Naive thymus-derived CD8-positive, alpha-beta T cell (primary cell): ENCODE results near the gene LHX6. TPM values are rescaled to one million over a fixed set of nuclear protein-coding genes. Genes with fewer than 3 reads are reported as not detected.
A peak's percentile ranks its signal among the peaks of the same experiment; 100 is the strongest.

Experiments used
- ATAC-seq, 2 donors: fragments of 150-1000 bp; cut with Tn5 transposase in 1 of 2; sonication (Bioruptor Pico), chemical (Tn5 transposase) in 1 of 2; 1 replicate in 1 of 2; 2 replicates in 1 of 2; pipeline ENCODE4 v1.10.0; 2021; ENCODE audit warnings: mild to moderate bottlenecking in 2 of 2, moderate library complexity in 2 of 2
- POLR2A ChIA-PET: fragments of 350-600 bp; sonication (Branson Sonifier 250); formaldehyde crosslinking; loops from one replicate; lab custom pipeline; 2021; ENCODE audit warnings: antibody characterized with exemption; lab: Charles Lee
- DNase-seq, 10 donors: peaks; one replicate each; pipeline versions ENCODE4 v3.0.0 to v3.0.0-alpha.2; 2020 to 2022
- H3K27ac Mint-ChIP-seq, 10 donors: one replicate each; pipeline ENCODE4 v1.8.0; 2020 to 2022; ENCODE audit warnings: mild to moderate bottlenecking in 10 of 10, mixed read lengths in 10 of 10, moderate library complexity in 4 of 10, inconsistent platforms in 1 of 10
- H3K27me3 Mint-ChIP-seq, 5 donors: one replicate each; pipeline ENCODE4 v1.8.0; 2021 to 2022; ENCODE audit warnings: mixed read lengths in 5 of 5
- H3K36me3 Mint-ChIP-seq, 3 donors: one replicate each; pipeline ENCODE4 v1.8.0; 2020 to 2022; ENCODE audit warnings: mixed read lengths in 3 of 3, mild to moderate bottlenecking in 2 of 3, inconsistent platforms in 1 of 3
- H3K4me1 Mint-ChIP-seq, 4 donors: one replicate each; pipeline ENCODE4 v1.8.0; 2021 to 2022; ENCODE audit warnings: mixed read lengths in 4 of 4
- H3K4me3 Mint-ChIP-seq, 10 donors: one replicate each; pipeline ENCODE4 v1.8.0; 2020 to 2022; ENCODE audit warnings: mild to moderate bottlenecking in 10 of 10, mixed read lengths in 10 of 10, moderate library complexity in 6 of 10, inconsistent platforms in 1 of 10
- H3K9me3 Mint-ChIP-seq, 9 donors: one replicate each; pipeline ENCODE4 v1.8.0; 2020 to 2022; ENCODE audit warnings: mixed read lengths in 9 of 9, mild to moderate bottlenecking in 3 of 9, inconsistent platforms in 1 of 9, moderate library complexity in 1 of 9
- polyA plus RNA-seq, 3 donors: library from polyadenylated mRNA; unstranded; fragments of 300-500 nt; fragmentation: Illumina TruSeq; gene quantifications; one replicate each; pipeline ENCODE4 v1.2.3, GENCODE V29; 2021
- total RNA-seq, 8 experiments: library from RNA in 2 of 8; stranded (reverse) in 2 of 8; gene quantifications; one replicate each; pipeline ENCODE4 v1.2.3 and lab custom pipeline; 2021 to 2026

The LHX6 gene
- total and polyA plus RNA-seq, 5 experiments from 2014 or later: 0.07 to 0.60 TPM; not detected in 3

- Mint-ChIP-seq H3K4me3 (no peak overlapping the region), H3K36me3 (no peaks in the 10 kb centered on the region), H3K4me1 (peaks cover 4 to 12% (median 10%) of the 10 kb centered on the region in 4 donors), H3K27me3 (peaks cover 35 to 72% (median 42%) of the 10 kb centered on the region in 5 donors), H3K9me3 (peaks cover 0 to 3% (median 0%) of the 10 kb centered on the region in 9 donors), H3K27ac (no peak overlapping the region)
- ATAC-seq: no peak
- no peak for DNase-seq
- POLR2A ChIA-PET: no interaction called here
Observed at GRCh38 chr9:122209451-122209850, 19.3 kb downstream of the LHX6 start.

GRCh38 chr9:122207096-122207495 is 21.7 kb downstream of the LHX6 start:
- Mint-ChIP-seq H3K36me3 (no peaks in the 10 kb centered on the region), H3K4me1 (no peaks in the 10 kb centered on the region)

GRCh38 chr9:122206118-122207046 is 22.4 kb downstream of the LHX6 start:
- ATAC-seq (no peak), DNase-seq (no peak)
- H3K4me3 Mint-ChIP-seq: no peak overlapping the region
- H3K4me1 Mint-ChIP-seq: no peaks in the 10 kb centered on the region
- H3K27me3 Mint-ChIP-seq: peaks cover 13 to 44% (median 27%) of the 10 kb centered on the region in 5 donors
- H3K27ac Mint-ChIP-seq: no peak overlapping the region
- no peaks in the 10 kb centered on the region for H3K36me3 Mint-ChIP-seq
- POLR2A ChIA-PET: no interaction called here
- H3K9me3 Mint-ChIP-seq: no peaks in the 10 kb centered on the region

More at GRCh38 chr9:122207096-122207495, 21.7 kb downstream of the LHX6 start:
- H3K4me3 Mint-ChIP-seq: no peak overlapping the region
- ATAC-seq (no peak), DNase-seq (no peak)
- no peaks in the 10 kb centered on the region for H3K9me3 Mint-ChIP-seq
- peak overlapping the region in 1 of 10 donors; percentile 33 for H3K27ac Mint-ChIP-seq
- POLR2A ChIA-PET: no interaction called here
- H3K27me3 Mint-ChIP-seq: peaks cover 21 to 51% (median 31%) of the 10 kb centered on the region in 5 donors

- H3K4me1 Mint-ChIP-seq: no peaks in the 10 kb centered on the region
- H3K27ac Mint-ChIP-seq: no peak overlapping the region
- ATAC-seq (no peak), DNase-seq (peak in 1 of 10 donors; percentile 18)
- no peak overlapping the region for H3K4me3 Mint-ChIP-seq
- POLR2A ChIA-PET: no interaction called here
- no peaks in the 10 kb centered on the region for H3K9me3 Mint-ChIP-seq
- peaks cover 6 to 34% (median 17%) of the 10 kb centered on the region in 5 donors for H3K27me3 Mint-ChIP-seq
- no peaks in the 10 kb centered on the region for H3K36me3 Mint-ChIP-seq
Observed at GRCh38 chr9:122205176-122205575, 23.6 kb downstream of the LHX6 start.

GRCh38 chr9:122204491-122204890 is 24.3 kb downstream of the LHX6 start:
- no peaks in the 10 kb centered on the region for H3K36me3 Mint-ChIP-seq
- H3K9me3 Mint-ChIP-seq: no peaks in the 10 kb centered on the region
- DNase-seq (peak in 1 of 10 donors; percentile 16), ATAC-seq (no peak)
- H3K27me3 Mint-ChIP-seq: peaks cover 6 to 28% (median 13%) of the 10 kb centered on the region in 5 donors
- no peak overlapping the region for H3K27ac Mint-ChIP-seq
- no peak overlapping the region for H3K4me3 Mint-ChIP-seq
- POLR2A ChIA-PET: no interaction called here
- H3K4me1 Mint-ChIP-seq: no peaks in the 10 kb centered on the region

- Mint-ChIP-seq H3K27me3 (peaks cover 4 to 24% (median 13%) of the 10 kb centered on the region in 5 donors), H3K27ac (no peak overlapping the region), H3K4me1 (no peaks in the 10 kb centered on the region), H3K4me3 (no peak overlapping the region), H3K9me3 (no peaks in the 10 kb centered on the region), H3K36me3 (no peaks in the 10 kb centered on the region)
- POLR2A ChIA-PET: no interaction called here
- ATAC-seq (no peak), DNase-seq (no peak)
Observed at GRCh38 chr9:122204055-122204454, 24.7 kb downstream of the LHX6 start.

- Mint-ChIP-seq H3K9me3 (no peaks in the 10 kb centered on the region), H3K36me3 (no peaks in the 10 kb centered on the region), H3K27me3 (peaks cover 4 to 18% (median 12%) of the 10 kb centered on the region in 5 donors), H3K27ac (no peak overlapping the region), H3K4me3 (no peak overlapping the region), H3K4me1 (no peaks in the 10 kb centered on the region)
- POLR2A ChIA-PET: no interaction called here
- DNase-seq (no peak), ATAC-seq (no peak)
Observed at GRCh38 chr9:122202111-122202510, 26.6 kb downstream of the LHX6 start.

- peaks cover 4 to 14% (median 8%) of the 10 kb centered on the region in 5 donors for H3K27me3 Mint-ChIP-seq
Observed at GRCh38 chr9:122201641-122202040, 27.1 kb downstream of the LHX6 start.

GRCh38 chr9:122200960-122201595 is 27.7 kb downstream of the LHX6 start:
- Mint-ChIP-seq H3K36me3 (no peaks in the 10 kb centered on the region), H3K27ac (no peak overlapping the region), H3K9me3 (no peaks in the 10 kb centered on the region), H3K27me3 (peaks cover 4 to 13% (median 7%) of the 10 kb centered on the region in 5 donors), H3K4me1 (no peaks in the 10 kb centered on the region), H3K4me3 (no peak overlapping the region)
- no peak for ATAC-seq
- no peak for DNase-seq
- POLR2A ChIA-PET: no interaction called here

More at GRCh38 chr9:122201641-122202040, 27.1 kb downstream of the LHX6 start:
- POLR2A ChIA-PET: no interaction called here
- ATAC-seq: no peak
- Mint-ChIP-seq H3K27ac (no peak overlapping the region), H3K4me1 (no peaks in the 10 kb centered on the region), H3K9me3 (no peaks in the 10 kb centered on the region), H3K4me3 (no peak overlapping the region), H3K36me3 (no peaks in the 10 kb centered on the region)
- DNase-seq: no peak

GRCh38 chr9:122197882-122198281 is 30.9 kb downstream of the LHX6 start:
- ATAC-seq (no peak), DNase-seq (no peak)
- Mint-ChIP-seq H3K36me3 (no peaks in the 10 kb centered on the region), H3K4me1 (no peaks in the 10 kb centered on the region), H3K9me3 (no peaks in the 10 kb centered on the region), H3K27me3 (peaks cover 4 to 13% (median 7%) of the 10 kb centered on the region in 5 donors), H3K4me3 (no peak overlapping the region), H3K27ac (no peak overlapping the region)
- POLR2A ChIA-PET: no interaction called here

GRCh38 chr9:122197426-122197825 is 31.3 kb downstream of the LHX6 start:
- Mint-ChIP-seq H3K9me3 (no peaks in the 10 kb centered on the region), H3K27ac (no peak overlapping the region), H3K27me3 (peaks cover 4 to 13% (median 7%) of the 10 kb centered on the region in 5 donors), H3K4me1 (no peaks in the 10 kb centered on the region), H3K36me3 (no peaks in the 10 kb centered on the region), H3K4me3 (no peak overlapping the region)
- POLR2A ChIA-PET: no interaction called here
- no peak for DNase-seq
- no peak for ATAC-seq

GRCh38 chr9:122195875-122196274 is 32.9 kb downstream of the LHX6 start:
- POLR2A ChIA-PET: no interaction called here
- no peaks in the 10 kb centered on the region for H3K36me3 Mint-ChIP-seq
- no peaks in the 10 kb centered on the region for H3K9me3 Mint-ChIP-seq
- peaks cover 4 to 13% (median 7%) of the 10 kb centered on the region in 5 donors for H3K27me3 Mint-ChIP-seq
- H3K4me3 Mint-ChIP-seq: no peak overlapping the region
- H3K27ac Mint-ChIP-seq: no peak overlapping the region
- ATAC-seq (no peak), DNase-seq (no peak)
- H3K4me1 Mint-ChIP-seq: no peaks in the 10 kb centered on the region

GRCh38 chr9:122193651-122194050 is 35.1 kb downstream of the LHX6 start:
- DNase-seq: no peak
- Mint-ChIP-seq H3K9me3 (no peaks in the 10 kb centered on the region), H3K4me3 (no peak overlapping the region), H3K36me3 (no peaks in the 10 kb centered on the region), H3K27me3 (peaks cover 4 to 11% (median 6%) of the 10 kb centered on the region in 5 donors), H3K27ac (no peak overlapping the region), H3K4me1 (no peaks in the 10 kb centered on the region)
- ATAC-seq: no peak
- POLR2A ChIA-PET: no interaction called here
